IPS DF 6.9 (cell line): Measurements from ENCODE around the gene CCDC90B.

ENCODE experiments used
- DNase-seq: peaks from one replicate; pipeline ENCODE4 v3.0.0-alpha.2; 2013; ENCODE audit warnings: low read depth, low spot score
- H3K27ac ChIP-seq: one replicate; pipeline ENCODE4 v1.5.1; 2013; ENCODE audit warnings: low read length, control low read depth
- H3K27me3 ChIP-seq: 2 replicates; pipeline ENCODE4 v1.6.1; 2013; ENCODE audit warnings: mild to moderate bottlenecking, low read length; ENCODE audit not compliant: control insufficient read depth, insufficient read depth
- H3K36me3 ChIP-seq: 2 replicates; pipeline ENCODE4 v1.6.1; 2013; ENCODE audit warnings: low read length; ENCODE audit not compliant: control insufficient read depth, insufficient read depth
- H3K4me1 ChIP-seq: 2 replicates; pipeline ENCODE4 v1.6.1; 2013; ENCODE audit warnings: low read length; ENCODE audit not compliant: control insufficient read depth, insufficient read depth
- H3K4me3 ChIP-seq: 2 replicates; pipeline ENCODE4 v1.5.1; 2013; ENCODE audit warnings: mild to moderate bottlenecking, low read length
- H3K9me3 ChIP-seq: 2 replicates; pipeline ENCODE4 v1.6.1; 2013; ENCODE audit warnings: low read length, inconsistent platforms; ENCODE audit not compliant: control insufficient read depth, insufficient read depth
- WGBS: extraction: QIAGEN DNeasy Blood & Tissue Kit; methylation state at CpG from one replicate; pipeline ENCODE4 v1.1.7; 2013; ENCODE audit warnings: mixed read lengths, missing lambda C conversion rate; ENCODE audit not compliant: insufficient read length, insufficient coverage; 5-methylcytosine and 5-hydroxymethylcytosine counted together

Gene CCDC90B

DNA sequence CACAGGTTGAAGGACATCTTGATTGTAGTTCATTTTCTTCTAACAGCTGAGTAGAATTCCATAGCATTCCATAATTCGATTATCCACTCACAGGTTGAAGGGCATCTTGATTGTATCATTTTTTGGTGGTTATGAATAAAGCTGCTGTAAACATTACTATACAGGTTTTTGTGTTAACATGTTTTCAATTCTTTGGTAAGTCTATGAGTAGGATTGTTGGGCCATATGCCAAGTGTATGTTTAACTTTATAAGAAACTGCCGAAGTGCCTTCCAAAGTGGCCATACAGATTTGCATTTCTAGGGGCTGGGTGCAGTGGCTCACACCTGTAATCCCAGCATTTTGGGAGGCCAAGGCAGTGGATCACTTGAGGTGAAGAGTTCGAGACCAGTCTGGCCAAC, 48.1 kb downstream of the CCDC90B start:
- no peak overlapping the region for H3K4me3 ChIP-seq
- no peak overlapping the region for H3K27ac ChIP-seq
- DNase-seq = no peak
- H3K36me3 ChIP-seq = no peaks in the 10 kb centered on the region
- H3K9me3 ChIP-seq = no peaks in the 10 kb centered on the region
- no peaks in the 10 kb centered on the region for H3K27me3 ChIP-seq
- no CpG with 5 or more reads among the region's 3 CpGs for WGBS
- H3K4me1 ChIP-seq = no peaks in the 10 kb centered on the region

DNA sequence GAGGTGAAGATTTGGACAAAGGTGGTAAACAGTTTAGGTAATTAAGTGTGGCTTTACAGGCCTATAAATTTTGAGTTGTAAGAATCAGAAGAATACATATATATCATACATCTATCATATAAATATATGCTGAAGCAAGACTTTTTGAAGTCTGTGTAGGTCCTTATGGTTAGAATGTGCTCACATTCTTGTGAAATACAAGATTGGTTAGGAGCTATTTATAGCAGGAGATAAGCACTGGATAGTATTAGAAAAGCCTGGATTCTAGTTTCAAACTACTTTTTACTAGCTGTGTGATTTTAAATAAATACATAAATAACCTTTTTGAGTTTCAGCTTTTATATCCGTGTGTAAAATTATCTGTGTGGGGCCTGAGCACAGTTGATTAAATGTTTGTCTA, 50.3 kb downstream of the CCDC90B start:
- Histone ChIP-seq H3K4me1 (no peaks in the 10 kb centered on the region), H3K27me3 (no peaks in the 10 kb centered on the region), H3K4me3 (no peak overlapping the region), H3K9me3 (no peaks in the 10 kb centered on the region), H3K36me3 (no peaks in the 10 kb centered on the region), H3K27ac (no peak overlapping the region)
- no peak for DNase-seq
- WGBS = no CpG with 5 or more reads among the region's 1 CpG

DNA sequence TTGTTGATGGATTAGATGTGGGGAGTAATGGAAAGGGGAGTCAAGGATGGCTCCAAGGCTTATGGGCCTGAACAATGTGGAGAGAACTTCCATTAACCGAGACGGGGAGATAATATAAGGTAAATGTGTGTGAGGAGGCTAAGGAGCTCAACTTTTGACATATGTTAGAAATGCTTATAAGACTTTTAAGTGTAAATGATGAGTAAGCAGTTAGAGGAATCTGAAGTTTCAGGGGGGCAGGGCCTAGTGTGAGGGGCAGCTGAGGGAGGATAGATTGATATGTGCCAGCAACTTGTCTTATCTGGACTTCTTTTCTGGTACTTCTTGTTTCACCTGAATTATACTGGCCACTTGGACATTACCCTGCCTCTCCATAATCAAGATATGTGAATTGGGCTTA, 62.7 kb downstream of the CCDC90B start:
- Histone ChIP-seq H3K27ac (no peak overlapping the region), H3K36me3 (no peaks in the 10 kb centered on the region), H3K4me3 (no peak overlapping the region), H3K4me1 (no peaks in the 10 kb centered on the region), H3K27me3 (no peaks in the 10 kb centered on the region), H3K9me3 (no peaks in the 10 kb centered on the region)
- WGBS = no CpG with 5 or more reads among the region's 2 CpGs
- DNase-seq = no peak

DNA sequence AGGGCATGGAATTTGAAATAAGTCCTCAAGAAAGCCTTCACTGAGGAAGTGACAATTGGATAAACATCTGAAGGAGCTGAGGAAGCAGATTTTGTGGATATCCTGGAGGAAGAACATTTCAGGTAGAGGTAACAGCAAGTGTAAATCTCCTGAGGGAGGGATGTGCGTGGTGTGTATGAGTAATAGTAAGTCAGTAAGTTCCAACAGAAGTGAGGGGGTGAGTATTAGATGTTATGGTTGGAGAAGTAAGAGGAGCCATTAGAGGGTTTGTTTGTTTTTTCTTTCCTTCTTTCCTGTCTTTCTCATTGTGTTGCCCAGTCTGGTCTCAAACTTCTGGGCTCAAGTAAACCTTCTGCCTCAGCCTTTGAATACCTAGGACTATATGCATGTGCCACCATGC, 63.7 kb downstream of the CCDC90B start:
- no peak overlapping the region for H3K4me3 ChIP-seq
- no peaks in the 10 kb centered on the region for H3K4me1 ChIP-seq
- H3K27ac ChIP-seq = no peak overlapping the region
- no peaks in the 10 kb centered on the region for H3K36me3 ChIP-seq
- no peaks in the 10 kb centered on the region for H3K27me3 ChIP-seq
- 100% methylated on average over 1 of the region's 1 CpG for WGBS
- DNase-seq = no peak
- no peaks in the 10 kb centered on the region for H3K9me3 ChIP-seq

DNA sequence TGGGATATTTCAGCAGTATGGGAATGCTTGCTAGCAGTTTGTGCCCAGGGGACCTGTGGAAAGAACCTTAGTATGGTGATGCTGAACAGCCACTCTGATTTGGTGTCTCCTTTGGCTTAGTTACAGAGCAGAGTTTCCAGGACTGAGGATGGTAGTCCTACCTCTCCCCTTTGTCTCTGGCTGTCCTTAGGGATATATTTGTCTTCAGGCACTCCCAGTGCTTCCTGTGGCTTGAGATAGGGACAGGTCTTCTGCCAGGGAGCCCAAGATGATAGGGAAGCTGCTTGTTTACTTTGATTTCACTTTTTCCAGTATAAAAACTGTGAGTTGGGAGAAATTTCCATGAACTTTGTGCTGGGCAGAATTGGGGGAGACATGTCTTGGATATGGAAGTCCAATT, 64.5 kb downstream of the CCDC90B start:
- no peaks in the 10 kb centered on the region for H3K4me1 ChIP-seq
- H3K27me3 ChIP-seq = no peaks in the 10 kb centered on the region
- DNase-seq = no peak
- H3K27ac ChIP-seq = no peak overlapping the region
- no peaks in the 10 kb centered on the region for H3K36me3 ChIP-seq
- no peak overlapping the region for H3K4me3 ChIP-seq
- H3K9me3 ChIP-seq = no peaks in the 10 kb centered on the region

DNA sequence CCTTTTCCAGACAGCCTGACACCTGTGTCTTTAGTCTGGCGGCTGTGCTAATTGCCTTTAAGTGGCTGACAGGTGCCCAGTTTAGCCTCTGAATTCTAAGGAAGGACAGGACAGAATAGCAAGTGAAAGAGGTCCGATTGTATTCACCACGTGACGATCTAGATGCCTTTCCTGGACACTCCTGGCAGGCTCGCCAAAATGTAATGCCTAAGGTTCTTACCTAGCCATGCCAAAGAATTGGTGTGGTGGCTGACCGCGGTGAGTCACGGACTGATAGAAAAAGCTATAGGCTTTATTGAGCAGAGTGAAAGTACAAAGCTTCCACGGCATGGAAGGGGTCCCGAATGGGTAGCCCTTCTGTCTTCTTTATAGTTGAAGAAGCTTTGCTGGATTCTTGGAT, 65.9 kb downstream of the CCDC90B start:
- no peak overlapping the region for H3K4me3 ChIP-seq
- no peaks in the 10 kb centered on the region for H3K9me3 ChIP-seq
- no peaks in the 10 kb centered on the region for H3K27me3 ChIP-seq
- no peak for DNase-seq
- H3K27ac ChIP-seq = no peak overlapping the region
- no peaks in the 10 kb centered on the region for H3K36me3 ChIP-seq
- no peaks in the 10 kb centered on the region for H3K4me1 ChIP-seq
- no CpG with 5 or more reads among the region's 10 CpGs for WGBS

DNA sequence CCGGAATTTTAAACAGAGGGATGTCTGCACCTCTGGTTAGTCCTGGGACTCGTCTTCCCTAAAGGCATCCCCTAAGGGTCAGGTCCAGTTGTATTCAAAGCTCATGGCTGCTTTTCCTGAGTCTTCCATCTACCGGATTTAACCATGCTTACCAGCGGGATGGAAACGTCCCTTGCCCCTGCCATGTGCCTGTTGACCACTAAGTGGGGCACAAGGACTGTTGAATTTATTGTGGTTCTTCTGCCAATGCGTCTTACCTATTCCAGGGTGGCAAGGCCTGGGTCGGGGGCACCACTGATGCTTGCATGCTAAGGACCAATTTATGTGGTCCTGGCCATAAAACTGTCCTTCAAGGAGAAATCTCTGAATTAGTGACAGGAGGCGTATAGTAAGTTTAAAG, 67.1 kb downstream of the CCDC90B start:
- DNase-seq = peak; percentile 4
- no peaks in the 10 kb centered on the region for H3K4me1 ChIP-seq
- no peaks in the 10 kb centered on the region for H3K27me3 ChIP-seq
- no peaks in the 10 kb centered on the region for H3K9me3 ChIP-seq
- H3K4me3 ChIP-seq = no peak overlapping the region
- no peak overlapping the region for H3K27ac ChIP-seq
- WGBS = no CpG with 5 or more reads among the region's 8 CpGs
- no peaks in the 10 kb centered on the region for H3K36me3 ChIP-seq
